GM19240 (cell line): Measurements from ENCODE around the gene FOXN4.
"Not testable (repeated sequence)": the region's sequence is repeated elsewhere in the genome, so short reads cannot be mapped to it uniquely, and the experiment has no call there.

ENCODE experiments used
- DNase-seq: peaks from one replicate; pipeline ENCODE4 v3.0.0; 2011; ENCODE audit warnings: low spot score; ENCODE audit not compliant: insufficient read length

Gene FOXN4, protein sequence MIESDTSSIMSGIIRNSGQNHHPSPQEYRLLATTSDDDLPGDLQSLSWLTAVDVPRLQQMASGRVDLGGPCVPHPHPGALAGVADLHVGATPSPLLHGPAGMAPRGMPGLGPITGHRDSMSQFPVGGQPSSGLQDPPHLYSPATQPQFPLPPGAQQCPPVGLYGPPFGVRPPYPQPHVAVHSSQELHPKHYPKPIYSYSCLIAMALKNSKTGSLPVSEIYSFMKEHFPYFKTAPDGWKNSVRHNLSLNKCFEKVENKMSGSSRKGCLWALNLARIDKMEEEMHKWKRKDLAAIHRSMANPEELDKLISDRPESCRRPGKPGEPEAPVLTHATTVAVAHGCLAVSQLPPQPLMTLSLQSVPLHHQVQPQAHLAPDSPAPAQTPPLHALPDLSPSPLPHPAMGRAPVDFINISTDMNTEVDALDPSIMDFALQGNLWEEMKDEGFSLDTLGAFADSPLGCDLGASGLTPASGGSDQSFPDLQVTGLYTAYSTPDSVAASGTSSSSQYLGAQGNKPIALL

DNA sequence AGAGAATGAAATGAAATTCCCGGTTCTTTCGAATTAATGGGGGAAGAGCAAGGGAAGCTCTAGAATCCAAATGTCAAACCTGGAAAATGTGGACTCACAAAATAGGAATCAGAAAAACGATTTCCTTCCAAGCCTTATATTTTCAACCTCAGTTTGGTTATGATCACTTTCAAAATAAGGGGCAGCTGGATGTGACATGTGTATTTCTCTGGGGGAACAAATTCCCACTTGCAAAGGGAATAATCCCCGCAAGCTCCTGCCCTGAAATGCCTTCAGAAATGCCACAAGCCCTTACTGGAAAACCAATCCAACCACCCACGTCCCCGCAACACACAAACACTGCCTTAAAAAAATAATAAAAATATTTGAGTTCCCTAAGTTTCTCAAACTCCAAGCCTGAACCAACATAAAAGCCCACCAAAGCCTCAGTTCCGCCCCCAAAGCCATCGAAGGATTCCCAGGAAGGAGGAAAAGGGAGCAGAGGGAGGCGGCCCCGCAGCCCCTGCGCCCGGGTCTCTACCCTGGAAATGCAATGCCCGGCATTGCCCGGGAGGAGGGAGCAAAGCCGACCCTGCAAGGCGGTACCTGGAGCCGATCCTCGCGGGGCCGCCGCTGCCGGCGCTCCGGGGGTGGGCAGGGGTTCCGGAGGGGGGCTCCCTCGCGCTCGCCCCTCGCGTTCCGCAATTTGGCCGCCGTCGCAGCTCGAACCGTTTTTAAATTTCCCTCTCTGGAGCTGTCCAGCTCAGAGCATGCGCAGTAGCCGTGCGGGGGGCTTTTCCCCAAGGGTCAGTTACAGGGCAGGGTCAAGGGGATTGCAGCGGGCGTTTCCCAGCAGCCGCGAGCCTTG lies at the start of gene FOXN4:
Gene FOXN4 (minus strand): TSS at position 751 of the 847 bp plus-strand sequence. CDS start 963 bp downstream, outside the sequence.
- no peak for DNase-seq

DNA sequence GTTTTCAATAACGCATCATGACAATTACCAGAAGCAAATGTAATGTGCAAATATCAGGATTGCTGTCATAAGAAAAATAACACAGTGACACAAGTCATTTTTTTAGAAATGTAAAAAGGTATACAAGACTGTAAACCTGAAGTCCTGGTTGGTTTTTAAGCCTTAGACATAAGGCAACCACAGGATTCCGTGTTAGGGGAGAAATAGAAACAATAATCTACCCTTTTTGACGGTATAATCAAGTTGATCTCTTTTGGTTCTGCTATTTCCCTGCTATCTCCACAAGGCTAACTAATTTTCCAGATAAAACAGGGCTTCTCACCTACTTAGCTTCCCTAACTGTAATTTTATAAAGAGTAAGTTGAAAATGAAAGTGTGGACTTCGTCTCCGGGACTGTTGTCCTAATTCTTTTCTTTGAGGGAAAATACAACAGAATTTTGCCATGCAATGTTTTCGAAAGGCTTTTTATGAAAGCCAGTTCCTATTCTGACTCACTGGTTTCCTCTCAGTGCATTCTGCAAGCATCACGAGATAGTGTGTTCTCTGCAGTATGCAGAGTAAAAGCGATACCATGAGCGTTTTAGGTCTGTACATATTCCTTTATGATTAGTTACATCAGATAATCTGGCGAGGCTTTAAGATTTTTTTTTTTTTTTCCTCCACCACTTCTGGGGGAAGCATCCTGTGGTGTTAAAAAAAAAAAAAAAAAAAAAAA lies 49.2 kb upstream of the FOXN4 start:
- DNase-seq: peak; percentile 2

DNA sequence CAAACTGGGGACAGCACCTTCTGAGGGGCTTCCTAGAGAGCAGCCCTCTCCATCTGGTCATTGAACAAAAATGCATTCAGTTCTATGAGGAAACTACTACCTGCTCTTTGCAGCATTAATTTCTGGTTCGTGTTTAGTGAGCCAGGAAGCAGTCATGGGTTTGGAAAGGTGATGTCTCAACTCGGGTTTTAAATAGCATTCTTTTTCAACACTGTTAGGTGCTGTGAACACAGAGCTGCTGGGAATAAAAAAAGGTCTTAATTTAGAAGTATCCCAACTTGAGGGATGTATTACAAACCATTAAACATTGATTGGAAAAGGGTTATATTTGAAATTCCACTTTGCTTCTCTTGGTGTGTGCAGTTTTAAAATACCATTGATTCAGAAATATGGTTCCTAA lies 47.9 kb upstream of the FOXN4 start:
- DNase-seq: no peak

DNA sequence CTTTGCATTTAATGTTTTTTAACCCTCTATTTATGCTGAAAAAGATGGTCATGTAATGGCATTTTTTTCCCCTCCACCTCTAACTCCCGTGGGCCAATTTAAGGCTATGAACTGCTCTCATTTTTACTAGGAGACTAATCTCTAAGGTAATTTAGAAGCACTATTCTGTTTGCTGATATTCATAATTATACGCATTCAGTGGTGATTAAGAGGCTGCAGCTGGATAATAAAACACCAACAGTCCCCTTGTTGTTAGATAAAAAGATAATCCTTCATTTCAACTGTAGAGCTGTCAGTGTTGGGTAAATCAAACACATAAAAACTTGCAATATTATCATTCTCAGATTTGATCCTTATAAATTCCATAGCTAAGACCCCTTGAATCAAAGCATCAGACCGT lies 47.5 kb upstream of the FOXN4 start:
- DNase-seq: no peak

DNA sequence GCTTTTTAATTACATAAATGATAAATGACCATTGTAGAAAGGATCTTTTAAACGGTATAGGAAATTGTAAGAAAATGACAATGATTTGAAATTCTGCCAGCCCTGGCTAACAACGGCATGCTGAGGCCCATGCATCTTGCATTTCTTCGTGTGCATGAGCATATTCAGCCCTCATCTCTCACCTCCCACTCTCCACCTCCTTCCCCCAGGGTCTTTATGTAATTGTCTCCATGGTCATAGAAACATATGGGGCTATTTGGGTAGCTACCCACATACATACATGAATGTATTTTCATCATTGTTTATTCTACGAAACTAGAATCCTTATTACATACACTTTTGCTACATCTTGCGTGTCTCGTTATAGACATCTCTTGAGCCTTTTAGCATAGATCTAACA lies 43.1 kb upstream of the FOXN4 start:
- DNase-seq: no peak

DNA sequence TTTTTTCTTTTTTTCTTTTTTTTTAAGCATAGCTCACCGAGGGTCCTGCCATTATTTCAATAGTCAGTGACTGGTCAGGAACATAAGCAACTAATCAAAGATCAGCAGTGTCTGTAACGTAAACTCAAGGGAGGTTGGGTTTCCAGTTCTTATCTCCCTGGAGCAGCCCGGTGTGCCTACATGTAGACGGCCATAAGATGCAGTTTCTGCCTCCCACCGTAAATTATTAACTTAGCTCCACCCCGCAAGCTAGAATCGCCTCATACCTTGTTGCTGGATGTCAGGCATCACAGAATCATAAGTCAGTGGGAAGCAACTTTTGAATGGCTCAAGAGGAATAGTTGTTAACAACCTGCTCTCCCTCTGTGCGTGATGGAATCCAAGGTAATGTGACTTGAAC lies 38.5 kb upstream of the FOXN4 start, which contains the start of gene MYO1H:
Gene MYO1H (plus strand): TSS at position 312 of the 400 bp plus-strand sequence. CDS start 61 bp downstream, at position 373.
- no peak for DNase-seq

DNA sequence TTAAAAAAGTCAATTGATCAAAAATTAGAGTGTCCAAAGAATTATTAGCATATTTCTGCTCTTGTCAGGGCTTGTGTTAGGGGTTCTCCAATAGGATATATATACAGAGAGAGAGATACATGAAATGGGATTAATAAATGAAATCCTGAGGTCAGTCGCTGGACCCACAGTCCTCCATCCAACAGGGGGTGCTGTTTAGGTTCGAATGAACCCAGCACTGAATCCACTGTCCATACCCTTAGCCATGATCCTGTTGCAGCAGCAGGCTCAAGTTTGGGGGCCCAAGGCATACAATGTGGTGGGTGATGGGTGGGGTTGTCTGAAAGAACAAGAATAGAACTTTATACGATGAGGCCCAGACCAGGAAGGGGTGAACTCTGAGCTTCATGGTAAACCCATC lies 37.8 kb upstream of the FOXN4 start:
- DNase-seq: no peak

DNA sequence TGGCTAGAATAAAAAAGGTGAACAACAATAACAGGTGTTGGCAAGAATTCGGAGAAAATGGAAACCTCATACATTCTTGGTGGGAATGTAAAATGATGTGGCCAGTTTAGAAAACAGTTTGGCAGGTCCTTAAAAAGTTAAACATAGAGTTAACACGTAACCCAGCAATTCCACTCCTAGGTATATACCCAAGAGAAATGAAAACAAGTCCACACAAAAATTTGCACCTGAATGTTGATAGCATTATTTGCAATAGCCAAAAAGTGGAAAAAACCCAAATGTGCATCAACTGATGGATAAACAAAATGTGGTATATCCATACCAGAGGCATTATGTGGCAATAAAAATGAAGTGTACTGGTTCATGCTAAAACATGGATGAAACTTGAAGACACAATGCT lies 36.3 kb upstream of the FOXN4 start:
- no peak for DNase-seq

DNA sequence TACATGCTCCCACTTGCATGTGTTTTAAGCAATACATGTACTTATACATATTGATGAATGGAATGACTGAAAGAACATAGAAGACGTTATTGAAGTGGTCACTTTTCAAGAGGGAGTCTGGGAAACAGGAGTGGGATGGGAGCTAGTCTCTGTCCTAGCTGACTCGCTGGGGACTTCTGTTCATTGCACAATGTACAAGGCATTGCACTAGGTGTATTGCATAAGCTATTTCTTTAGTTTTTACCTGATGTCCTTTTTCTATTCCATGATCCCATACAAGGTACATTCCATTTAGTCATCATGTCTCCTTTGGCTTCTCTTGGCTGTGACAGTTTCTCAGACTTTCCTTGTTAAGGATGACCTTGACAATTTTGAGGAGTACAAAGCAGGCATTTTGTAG lies 34.6 kb upstream of the FOXN4 start:
- no peak for DNase-seq

DNA sequence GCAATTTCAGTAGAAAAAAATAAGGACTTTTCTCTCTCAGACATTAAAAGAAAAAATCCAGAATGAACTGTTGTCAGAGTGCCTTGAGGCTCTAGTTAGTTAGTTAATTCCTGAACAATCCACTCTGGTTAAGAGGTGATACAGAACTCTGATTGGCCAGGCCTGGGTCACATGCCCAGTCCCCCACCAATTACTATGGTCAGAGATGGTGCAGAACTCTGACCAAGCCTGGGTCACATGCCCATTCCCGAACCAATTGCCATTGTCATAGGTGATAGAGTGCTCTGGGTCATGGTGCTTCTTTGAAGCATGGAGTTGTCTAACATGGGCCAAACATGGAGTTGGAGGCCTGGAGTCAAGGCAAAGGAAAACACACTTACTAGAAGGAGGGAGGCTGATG lies 27.5 kb upstream of the FOXN4 start:
- DNase-seq: no peak

DNA sequence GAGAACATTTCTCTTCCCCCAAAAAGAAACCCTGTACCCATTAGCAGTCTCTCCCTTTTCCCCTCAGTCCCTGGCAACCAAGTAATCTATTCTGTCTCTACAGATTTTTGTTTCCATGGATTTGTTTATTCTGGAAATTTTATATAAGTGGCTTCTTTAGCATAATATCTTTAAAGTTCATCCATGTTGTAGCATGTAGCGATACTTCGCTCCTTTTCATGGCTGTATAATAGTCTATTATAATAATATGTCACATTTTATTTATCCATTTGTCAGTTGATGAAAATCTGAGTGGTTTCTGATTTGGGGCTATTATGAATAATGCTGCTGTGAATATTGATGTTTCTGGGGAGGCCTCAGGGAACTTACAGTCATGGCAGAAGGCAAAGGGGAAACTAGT lies 25.8 kb upstream of the FOXN4 start:
- DNase-seq: no peak

DNA sequence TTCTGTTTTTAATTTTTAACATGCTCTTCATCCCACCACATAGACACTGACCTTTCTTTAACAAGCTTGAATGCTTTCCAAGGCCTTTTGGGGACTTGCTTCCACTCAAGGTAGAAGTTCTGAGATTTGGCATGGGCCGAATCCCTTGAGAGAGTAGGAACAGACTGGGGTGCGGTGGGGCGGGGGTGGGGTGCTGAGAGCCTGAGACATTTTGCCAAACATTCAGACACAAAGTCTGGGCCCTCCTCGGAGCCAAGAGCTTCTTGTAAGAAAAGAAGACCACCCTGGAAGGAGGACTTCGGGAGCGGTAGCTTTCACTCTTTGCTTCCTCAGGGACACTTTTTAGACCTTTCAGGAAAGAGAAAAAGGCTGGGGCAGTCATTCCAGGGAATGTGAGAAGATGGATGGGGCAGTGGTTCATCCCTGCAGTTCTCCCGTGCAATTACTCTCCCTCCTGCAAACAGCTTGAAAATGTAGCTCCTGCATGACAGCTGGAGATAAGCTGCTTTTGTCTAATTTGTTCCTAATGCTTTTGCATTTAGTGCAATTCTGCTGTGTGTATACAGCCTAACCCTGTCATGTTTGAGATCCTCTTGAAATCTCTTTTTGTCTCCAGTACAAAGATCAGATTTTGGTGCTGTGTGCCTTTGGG lies 22.3 kb upstream of the FOXN4 start:
- no peak for DNase-seq

DNA sequence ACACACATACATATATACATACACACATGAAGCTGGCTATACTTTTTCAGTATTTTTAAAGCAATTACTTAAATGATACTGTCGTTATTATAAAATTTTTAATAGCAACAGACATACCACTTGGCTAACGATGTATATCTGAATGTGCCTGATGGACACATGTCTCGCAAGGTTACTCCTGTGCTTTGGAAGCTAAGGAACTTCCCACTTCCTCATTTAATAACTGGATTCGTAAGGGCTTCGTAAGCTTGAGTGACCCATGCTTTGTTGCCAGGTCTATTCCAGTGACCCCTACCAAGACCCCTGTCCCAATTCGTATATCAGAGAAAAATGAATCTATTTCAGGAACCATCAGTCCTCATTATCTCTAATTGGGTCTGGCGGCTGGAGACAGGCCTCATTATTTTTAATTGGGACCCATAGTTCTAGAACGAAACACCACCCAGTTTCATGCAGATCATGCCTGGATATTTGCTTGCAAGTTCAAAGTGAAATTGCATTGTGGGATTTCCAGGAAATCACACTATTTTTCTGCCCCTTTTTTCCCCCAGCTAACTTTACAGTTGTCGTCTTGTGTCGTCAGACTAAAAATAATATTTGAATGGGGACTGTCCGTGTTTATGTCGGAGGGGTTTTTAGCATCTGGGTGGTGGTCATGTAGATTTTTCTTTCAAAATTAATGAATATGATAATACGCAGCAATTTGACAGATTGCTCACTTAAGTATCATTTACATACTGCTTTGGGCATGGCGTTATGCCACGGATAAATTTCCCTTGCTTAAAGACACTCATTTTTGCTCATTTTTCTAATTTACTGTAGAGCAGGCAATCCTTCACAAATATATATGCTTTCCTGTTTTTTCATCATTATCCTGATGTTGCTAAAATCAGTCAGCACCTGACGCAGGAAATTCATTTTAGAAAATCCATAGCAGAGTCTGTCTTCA lies 21.5 kb upstream of the FOXN4 start:
- DNase-seq: no peak

DNA sequence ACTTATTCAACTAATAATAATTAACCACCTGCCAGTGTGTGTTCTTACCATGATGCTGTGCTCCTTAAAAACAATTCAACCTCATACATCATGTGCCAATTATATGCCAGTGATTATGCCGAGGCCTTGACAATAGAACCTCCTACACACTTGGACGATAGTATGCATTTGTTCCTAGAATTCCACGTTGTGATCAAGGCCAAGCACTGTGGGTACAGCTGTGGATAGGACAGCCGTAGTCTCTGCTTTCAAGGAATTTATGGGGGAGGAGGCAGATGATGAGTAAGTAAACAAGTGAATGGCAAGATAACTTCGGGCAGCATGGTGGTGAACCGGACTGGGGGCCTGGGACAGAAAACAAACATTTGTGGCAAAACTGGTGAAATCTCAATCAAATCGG lies 20.6 kb upstream of the FOXN4 start:
- no peak for DNase-seq

DNA sequence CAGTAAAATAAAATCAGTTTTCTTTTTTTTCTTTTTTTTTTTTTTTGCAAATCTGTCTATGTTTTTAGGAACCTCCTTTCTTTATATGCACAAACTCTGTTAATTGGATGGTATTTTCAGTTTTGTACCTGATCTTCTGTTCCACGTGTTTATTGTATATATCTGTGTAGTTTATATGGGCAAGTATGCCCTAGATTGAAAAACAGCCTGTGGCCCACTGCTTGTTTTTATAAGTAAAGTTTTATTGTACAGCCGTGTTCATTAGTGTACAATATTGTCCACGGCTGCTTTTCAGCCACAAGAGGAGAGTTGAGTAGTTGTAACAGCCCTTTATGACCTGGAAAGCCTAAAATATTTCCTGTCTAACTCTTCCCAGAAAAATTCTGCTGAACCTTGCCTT lies 19.9 kb upstream of the FOXN4 start:
- DNase-seq: no peak

DNA sequence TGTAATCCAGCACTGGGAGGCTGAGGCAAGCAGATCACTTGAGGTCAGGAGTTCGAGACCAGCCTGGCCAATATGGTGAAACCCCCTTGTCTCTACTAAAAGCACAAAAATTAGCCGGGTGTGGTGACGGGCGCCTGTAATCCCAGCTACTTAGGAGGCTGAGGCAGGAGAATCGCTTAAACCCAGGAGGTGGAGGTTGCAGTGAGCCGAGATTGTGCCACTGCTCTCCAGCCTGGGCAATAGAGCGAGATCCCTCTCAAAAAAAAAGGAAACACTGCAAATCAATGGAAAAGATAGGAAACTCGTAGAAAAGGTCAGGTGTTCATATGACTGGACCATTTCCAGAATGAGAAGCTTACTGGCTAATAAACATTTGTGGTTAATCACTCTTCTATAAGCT lies 12.2 kb upstream of the FOXN4 start:
- not testable (repeated sequence) for DNase-seq

DNA sequence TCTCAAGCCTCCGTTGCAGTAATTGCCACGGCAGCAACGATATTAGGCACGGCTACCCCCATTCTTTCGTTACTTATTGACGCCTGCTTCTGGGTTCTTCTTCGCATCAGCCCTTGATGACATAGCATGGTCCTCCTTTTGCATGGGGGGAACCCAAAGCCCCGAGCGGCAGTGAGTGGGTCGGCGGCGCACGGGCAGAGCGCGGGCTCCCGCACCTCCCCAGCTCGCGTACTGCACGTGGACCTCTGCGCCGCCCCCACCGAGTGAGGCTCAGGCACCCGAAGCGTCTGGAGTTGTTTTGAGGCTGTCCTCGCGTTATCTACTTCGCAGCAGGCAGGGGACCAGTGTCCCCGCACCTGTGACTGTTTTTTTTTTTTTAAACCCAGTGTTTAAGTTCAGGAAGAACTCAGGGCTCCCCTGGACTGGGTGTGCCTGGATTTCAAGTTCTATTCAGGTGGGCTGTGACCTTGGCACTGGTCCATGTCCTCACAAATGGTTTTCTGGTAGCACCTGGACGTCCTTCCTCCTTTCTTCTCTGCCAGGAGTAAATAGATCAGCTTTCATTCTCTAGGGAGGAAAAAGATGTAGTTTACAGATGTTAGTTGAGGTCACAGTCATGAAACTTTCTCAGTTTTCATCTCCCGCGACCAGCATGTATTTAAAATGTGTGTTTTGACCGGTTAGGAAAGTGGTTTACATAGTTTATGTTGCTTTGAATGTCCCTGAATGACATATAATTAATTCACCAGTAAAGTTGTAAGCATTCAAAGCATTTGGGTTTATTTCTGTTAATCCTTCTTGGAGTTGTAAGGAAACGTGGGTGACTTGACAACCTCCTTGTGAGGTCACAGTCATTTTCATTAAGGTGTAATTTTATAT lies 1.4 kb upstream of the FOXN4 start:
- no peak for DNase-seq

DNA sequence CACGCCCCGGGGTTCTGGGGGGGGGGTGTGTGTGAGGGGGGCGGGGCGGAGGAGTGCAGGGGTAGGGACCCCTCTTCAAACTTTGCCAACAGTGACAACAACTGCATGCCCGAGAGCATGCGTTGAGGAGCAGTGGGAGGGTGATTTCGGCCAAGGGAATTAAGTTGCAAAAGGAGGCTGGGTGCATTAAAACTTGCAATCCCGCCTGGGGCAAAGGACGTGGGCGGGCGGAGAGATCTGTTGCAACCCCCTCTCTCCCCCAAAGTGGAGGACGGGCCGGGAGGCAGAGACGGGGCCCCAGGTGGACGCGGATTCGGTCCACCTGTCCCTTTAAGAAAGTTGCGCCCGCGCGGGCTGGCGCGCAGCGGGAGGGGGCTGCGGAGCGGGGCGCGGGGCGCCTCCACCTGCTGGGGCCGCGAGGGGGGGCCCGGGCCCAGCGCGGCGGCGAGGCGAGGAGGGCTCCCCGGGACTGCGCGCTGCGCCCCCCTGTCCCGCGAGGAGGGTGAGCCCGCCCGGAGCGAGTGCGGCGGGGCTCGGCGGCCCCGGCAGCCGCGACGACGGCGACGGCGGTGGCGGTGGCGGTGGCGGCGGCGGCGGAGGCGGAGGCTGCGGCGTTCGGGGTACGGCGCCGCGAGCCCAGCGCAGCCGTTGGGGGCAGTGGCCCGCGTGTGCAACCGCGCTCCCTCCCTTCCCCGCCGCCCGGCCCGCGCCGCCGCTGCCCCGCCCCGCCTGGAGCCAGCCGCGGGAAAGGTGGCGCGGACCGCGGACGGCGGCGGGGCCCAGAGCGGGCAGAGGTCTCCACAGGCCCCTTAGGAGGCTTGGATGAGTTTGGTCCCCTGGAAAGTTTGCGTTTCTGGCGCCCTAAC lies 530 bp upstream of the FOXN4 start:
- DNase-seq: no peak
